Fibroblast of lung (primary cell): ENCODE data around the gene IGFBP5. TPM values are rescaled to one million over a fixed set of nuclear protein-coding genes. Genes with fewer than 3 reads are reported as not detected.

Experiments
- DNase-seq, 2 donors: peaks; one replicate each; pipeline versions ENCODE4 v3.0.0 to v3.0.0-alpha.2; 2010; ENCODE audit warnings: low read depth in 2 of 2
- H2AFZ ChIP-seq: 2 replicates; pipeline ENCODE4 v1.5.1; 2012; ENCODE audit warnings: low read length, control low read depth, inconsistent platforms
- H3K27ac ChIP-seq: 2 replicates; pipeline ENCODE4 v1.5.1; 2011; ENCODE audit warnings: low read length, control low read depth; ENCODE audit not compliant: insufficient read depth
- H3K27me3 ChIP-seq: 2 replicates; pipeline ENCODE4 v1.5.1; 2011; ENCODE audit warnings: mild to moderate bottlenecking, low read length; ENCODE audit not compliant: control insufficient read depth, insufficient read depth
- H3K36me3 ChIP-seq: 2 replicates; pipeline ENCODE4 v1.5.1; 2011; ENCODE audit warnings: low read length; ENCODE audit not compliant: control insufficient read depth, insufficient read depth
- H3K4me1 ChIP-seq: 2 replicates; pipeline ENCODE4 v1.5.1; 2011; ENCODE audit warnings: low read length; ENCODE audit not compliant: control insufficient read depth, insufficient read depth; ENCODE audit errors: extremely low read depth
- H3K4me2 ChIP-seq: 2 replicates; pipeline ENCODE4 v1.5.1; 2011; ENCODE audit warnings: low read length, control low read depth; ENCODE audit not compliant: insufficient read depth; ENCODE audit errors: extremely low read depth
- H3K4me3 ChIP-seq, 4 experiments: fragments of 200-600 bp in 1 of 4; sonication (generic) in 1 of 4; replicated peaks in 1 of 4; 2 replicates each; pipeline ENCODE4 v1.5.1; 2011 to 2016; ENCODE audit warnings: low read length in 4 of 4, low read depth in 3 of 4, mild to moderate bottlenecking in 3 of 4, control low read depth in 2 of 4, inconsistent platforms in 1 of 4, mixed read lengths in 1 of 4; ENCODE audit not compliant: insufficient read depth in 1 of 4; ENCODE audit errors: control extremely low read depth in 1 of 4
- H3K79me2 ChIP-seq: 2 replicates; pipeline ENCODE4 v1.5.1; 2012; ENCODE audit warnings: mild to moderate bottlenecking, low read length, inconsistent platforms; ENCODE audit not compliant: control insufficient read depth, insufficient read depth
- H3K9ac ChIP-seq: 2 replicates; pipeline ENCODE4 v1.5.1; 2011; ENCODE audit warnings: mild to moderate bottlenecking, low read length, control low read depth; ENCODE audit not compliant: insufficient read depth
- H3K9me3 ChIP-seq: 2 replicates; pipeline ENCODE4 v1.5.1; 2012; ENCODE audit warnings: low read depth, low read length; ENCODE audit not compliant: control insufficient read depth, insufficient read depth
- H4K20me1 ChIP-seq: 2 replicates; pipeline ENCODE4 v1.5.1; 2011; ENCODE audit warnings: low read length; ENCODE audit not compliant: control insufficient read depth, insufficient read depth; ENCODE audit errors: extremely low read depth
- CTCF ChIP-seq, 2 donors: IDR thresholded peaks in 1 of 2; conservative IDR thresholded peaks in 1 of 2; 1 replicate in 1 of 2; 2 replicates in 1 of 2; pipeline ENCODE4 v1.5.1; 2011 to 2012; ENCODE audit warnings: low read length in 2 of 2, control low read depth in 1 of 2, inconsistent platforms in 1 of 2, low read depth in 1 of 2, mild to moderate bottlenecking in 1 of 2
- EZH2 ChIP-seq: IDR thresholded peaks from 2 replicates; pipeline ENCODE4 v1.5.1; 2012; ENCODE audit warnings: low read length, control low read depth, mild to moderate bottlenecking; ENCODE audit errors: missing control alignments
- polyA plus RNA-seq, 2 donors: library from polyadenylated mRNA; depleted of rRNA in 1 of 2; stranded (reverse) in 1 of 2; unstranded in 1 of 2; fragments of >200 nt; gene quantifications; 2 replicates each; pipeline ENCODE4 v1.2.1, GENCODE V29; 2011 to 2012; ENCODE audit warnings: missing spikeins in 1 of 2
- total RNA-seq: library from RNA; depleted of rRNA; stranded (reverse); fragments of >200 nt; gene quantifications from 2 replicates; pipeline ENCODE4 v1.2.1, GENCODE V29; 2014

The IGFBP5 gene
- total and polyA plus RNA-seq, 2 donors (not counting 1 experiment from before 2014, with no cell fraction given) = 1,100 to 2,607 TPM

DNA sequence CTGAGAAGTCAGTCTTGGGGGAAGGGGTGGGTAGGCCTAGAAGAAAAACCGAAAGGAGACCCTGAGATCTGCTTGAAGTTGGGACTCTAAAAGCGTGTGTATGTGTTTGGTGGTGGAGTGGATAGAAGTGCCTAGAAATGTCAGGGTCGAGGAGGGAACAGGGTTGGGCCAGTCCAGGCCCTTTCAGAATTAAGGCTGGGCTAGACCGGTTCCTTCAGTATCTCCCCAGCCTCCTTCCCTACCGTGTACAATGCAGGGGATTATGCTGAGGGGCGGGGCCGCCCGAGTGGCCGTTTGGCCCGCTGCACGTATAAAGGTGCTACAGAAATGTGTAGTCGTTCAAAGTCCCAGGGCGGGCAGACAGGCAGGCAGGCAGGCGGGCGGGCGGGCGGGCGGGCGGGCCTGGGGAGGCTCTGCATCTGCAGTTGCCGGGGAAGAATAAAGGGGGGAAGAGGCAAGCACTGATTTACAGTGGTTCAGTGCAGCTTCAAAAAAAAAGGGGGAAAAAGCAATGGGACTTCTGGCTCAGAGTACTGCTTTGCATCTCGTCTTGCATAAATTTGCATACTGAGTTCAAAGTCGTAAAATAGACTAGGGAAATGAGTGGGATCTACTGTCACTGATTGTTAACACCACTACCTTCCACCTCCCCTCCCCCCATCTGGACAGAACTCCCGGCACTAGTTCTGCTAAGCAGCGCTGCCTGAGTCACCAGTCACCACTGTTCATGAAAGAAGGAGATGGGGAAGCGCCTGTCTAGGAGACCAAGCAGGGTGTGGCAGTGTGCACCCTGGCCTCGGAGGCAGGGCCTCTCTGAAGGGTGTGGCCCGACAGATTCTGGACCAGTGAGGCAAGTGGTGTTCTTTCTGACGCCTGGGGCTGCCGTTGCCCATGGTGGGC, 58.5 kb downstream of the IGFBP5 start:
- H2AFZ ChIP-seq = no peak overlapping the region

DNA sequence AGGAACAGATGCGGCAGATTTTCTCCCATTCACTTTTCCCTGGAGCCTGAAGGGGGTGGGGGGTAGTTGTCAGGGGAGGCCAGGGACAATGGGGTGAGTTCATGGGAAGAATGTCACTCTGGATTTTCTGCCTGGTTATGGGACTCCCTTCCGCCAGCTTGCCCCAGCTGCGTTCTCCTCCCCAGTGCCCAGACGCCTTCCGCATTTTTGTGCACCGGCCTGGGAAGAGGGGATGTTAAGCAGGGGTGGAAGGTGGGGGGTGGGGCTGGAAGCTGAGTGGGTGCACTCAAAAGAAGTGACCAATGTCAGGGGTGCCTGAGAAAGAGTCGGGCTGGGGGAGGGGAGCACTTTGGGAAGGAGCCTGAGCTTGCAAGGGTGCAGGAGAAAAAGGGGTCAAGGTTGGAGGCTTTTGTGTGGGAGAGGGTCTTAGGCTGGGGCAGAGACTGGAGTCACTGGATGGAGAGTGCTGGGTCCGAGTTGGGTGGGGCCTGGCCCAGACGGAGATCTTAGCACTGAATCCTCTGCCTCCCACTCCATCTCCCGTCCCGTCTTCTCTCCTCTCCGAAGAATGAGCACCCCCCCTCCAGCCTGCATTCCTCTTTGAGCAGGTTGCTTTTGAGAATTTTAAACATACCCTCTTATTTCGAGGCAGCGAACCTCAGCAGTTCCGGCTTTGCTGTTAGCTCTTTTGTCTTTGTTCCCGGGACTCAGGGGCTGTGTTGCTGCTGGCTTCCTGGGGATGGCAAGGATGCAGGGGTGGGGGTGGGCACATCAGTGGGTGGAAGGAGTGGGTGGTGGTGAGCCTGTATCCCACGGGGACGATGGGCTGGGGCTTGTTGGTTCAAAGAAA, 59.4 kb downstream of the IGFBP5 start:
- no peak overlapping the region for H3K4me2 ChIP-seq

More for the DNA sequence above, 58.5 kb downstream of the IGFBP5 start:
- TF ChIP-seq CTCF (conservative IDR thresholded peaks at IDR 0.05 in 1 of 2, IDR thresholded peaks at IDR 0.05 in 1 of 2; ENCODE audit: low read depth in 1 of 2, low read length in 2 of 2) (no peak), EZH2 (no peak)
- Histone ChIP-seq H3K9ac (no peak overlapping the region), H3K4me2 (no peak overlapping the region), H3K4me1 (no peaks in the 10 kb centered on the region), H3K27ac (no peak overlapping the region), H3K36me3 (no peaks in the 10 kb centered on the region), H3K27me3 (peaks cover 31% of the 10 kb centered on the region), H3K79me2 (no peaks in the 10 kb centered on the region), H3K9me3 (no peaks in the 10 kb centered on the region), H3K4me3 (no peak overlapping the region), H4K20me1 (no peaks in the 10 kb centered on the region)
- peak; percentile 56 to 84 for DNase-seq

More for the DNA sequence above, 59.4 kb downstream of the IGFBP5 start:
- TF ChIP-seq CTCF (conservative IDR thresholded peaks at IDR 0.05 in 1 of 2, IDR thresholded peaks at IDR 0.05 in 1 of 2; ENCODE audit: low read depth in 1 of 2, low read length in 2 of 2) (no peak), EZH2 (no peak)
- H3K27ac ChIP-seq = no peak overlapping the region
- no peaks in the 10 kb centered on the region for H3K36me3 ChIP-seq
- H3K9ac ChIP-seq = no peak overlapping the region
- no peaks in the 10 kb centered on the region for H4K20me1 ChIP-seq
- H3K4me3 ChIP-seq = peak overlapping the region in 1 of 4 experiments; percentile 65
- no peaks in the 10 kb centered on the region for H3K4me1 ChIP-seq
- DNase-seq = peak in 1 of 2 donors; percentile 67
- no peak overlapping the region for H2AFZ ChIP-seq
- H3K79me2 ChIP-seq = no peaks in the 10 kb centered on the region
- H3K27me3 ChIP-seq = peaks cover 31% of the 10 kb centered on the region
- no peaks in the 10 kb centered on the region for H3K9me3 ChIP-seq
